Measurements from ENCODE around the gene GPR35.
"Not testable (repeated sequence)": the region's sequence is repeated elsewhere in the genome, so short reads cannot be mapped to it uniquely, and the experiment has no call there.

The GPR35 gene

DNA sequence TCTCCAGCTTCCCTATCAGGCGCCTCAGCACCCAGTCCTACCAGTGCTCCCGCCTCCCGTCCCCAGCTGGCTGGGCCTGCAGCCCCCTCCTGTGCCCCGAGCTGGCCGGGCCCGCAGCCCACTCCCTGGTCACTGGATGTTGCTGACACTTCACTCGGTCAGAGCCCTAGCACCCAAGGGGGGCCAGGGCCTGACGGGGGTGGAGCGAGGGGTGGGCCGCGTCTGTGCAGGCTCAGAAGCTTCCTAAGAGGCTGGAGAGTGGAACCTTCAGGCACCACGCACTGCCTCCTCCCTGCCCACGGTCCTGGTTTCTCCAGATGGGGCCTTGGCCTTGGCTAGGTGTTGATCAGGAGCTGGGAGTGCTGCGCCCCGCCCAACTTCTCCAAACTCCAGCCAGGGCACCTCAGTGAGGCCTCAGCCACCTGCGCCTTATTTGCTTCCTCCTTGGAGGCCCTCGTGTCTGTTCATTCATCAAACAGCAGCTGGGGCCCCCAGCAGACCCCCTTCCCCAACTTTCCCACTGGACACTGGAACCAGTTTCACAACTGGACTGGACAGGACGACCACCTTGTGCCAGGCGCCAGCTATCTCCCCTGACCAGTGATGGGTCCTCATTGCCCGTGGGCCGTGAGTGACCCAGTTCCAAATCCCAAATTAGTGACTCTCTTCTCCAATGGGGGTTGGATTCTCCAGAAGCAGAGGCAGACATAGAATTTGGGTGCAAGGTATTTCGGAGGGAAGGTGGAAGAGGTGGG is 22.0 kb upstream of the GPR35 start:
- no peak for DNase-seq

DNA sequence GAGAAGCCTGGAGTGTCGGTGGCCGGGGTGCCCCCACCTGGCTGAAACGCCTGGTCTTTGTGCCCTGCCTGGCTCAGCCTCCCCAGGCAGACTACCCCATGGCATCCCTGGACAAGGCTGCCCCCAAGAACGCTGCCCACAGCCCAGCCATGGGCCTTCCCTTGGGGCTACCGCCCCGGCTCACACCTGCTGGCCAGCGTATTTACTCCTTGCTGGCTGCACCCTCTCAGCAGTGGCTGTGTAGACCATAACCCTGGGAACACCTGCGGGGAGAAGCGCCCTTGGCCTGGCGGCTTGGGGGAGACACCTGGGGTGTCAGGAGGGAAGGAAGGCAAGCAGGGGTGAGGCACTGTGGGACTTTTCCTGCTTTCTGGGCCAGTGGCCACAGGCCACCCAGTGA is 21.4 kb upstream of the GPR35 start:
- no peak for DNase-seq

DNA sequence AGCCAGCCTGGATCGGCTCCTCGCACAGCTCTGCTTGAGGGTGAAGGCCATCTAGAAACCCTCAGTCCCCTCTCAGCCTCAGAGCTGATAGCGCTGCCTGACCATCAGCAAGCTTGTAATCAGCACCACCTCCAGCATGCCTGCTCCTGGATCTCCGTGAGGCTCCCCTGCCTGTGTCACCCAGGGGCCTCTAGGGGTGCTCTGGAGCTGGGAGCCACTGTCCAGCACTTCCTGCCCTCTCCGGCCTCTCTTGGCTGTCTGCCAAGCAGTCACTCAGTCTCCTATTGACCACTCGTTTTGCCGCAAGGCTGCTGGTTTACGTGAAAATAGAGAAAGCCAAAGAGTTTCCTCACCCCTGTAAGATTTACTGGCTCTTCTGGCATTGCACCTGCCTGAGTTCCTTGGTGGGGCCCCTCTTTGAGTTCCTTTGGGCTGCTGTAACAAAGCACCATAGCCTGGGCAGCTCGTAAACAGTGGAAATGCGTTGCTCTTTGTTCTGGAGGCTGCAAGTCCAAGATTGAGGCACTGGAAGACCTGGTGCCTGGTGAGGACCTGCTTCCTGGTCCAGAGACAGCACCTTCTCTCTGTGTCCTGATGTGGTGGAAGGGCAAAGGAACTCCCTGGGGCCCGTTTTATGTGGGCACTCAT is 20.9 kb upstream of the GPR35 start:
- peak; percentile 50 for DNase-seq

DNA sequence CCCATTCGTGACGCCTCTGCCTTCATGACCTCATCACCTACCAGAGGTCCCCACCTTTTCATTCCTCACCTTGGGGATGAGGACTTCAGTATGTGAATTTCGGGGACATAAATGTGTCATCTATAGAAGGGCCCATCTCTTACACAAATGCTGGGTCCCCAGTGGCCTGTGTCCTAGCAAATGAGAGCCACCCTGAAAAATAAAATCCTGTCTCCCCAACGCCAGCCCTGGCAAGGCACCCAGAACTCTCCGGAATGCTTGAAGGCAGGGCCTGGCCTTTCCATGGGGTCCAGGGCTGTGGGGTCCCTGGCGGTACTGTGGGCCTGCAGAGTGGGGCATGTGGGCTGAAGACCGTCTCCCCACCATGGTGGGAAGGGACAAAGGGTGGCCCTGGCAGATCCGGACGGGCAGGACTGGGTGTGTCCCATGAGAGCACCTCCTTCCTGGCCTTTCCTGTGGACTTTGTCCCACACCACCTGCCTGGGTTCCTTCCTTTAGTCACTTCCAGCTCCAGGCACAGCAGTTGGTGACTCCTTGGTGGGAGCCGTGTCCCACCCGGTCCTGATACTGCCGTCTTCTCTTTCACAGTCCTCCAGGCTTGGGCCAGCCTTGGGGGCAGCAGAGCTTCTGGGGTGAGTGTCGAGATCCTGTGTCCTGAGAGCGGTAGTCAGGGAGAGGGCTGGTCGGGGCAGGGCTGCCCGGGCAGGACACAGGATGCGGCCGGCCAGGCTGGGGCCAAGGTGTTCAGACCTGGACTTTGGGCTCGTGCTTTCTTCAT is 20.2 kb upstream of the GPR35 start:
- no peak for DNase-seq

DNA sequence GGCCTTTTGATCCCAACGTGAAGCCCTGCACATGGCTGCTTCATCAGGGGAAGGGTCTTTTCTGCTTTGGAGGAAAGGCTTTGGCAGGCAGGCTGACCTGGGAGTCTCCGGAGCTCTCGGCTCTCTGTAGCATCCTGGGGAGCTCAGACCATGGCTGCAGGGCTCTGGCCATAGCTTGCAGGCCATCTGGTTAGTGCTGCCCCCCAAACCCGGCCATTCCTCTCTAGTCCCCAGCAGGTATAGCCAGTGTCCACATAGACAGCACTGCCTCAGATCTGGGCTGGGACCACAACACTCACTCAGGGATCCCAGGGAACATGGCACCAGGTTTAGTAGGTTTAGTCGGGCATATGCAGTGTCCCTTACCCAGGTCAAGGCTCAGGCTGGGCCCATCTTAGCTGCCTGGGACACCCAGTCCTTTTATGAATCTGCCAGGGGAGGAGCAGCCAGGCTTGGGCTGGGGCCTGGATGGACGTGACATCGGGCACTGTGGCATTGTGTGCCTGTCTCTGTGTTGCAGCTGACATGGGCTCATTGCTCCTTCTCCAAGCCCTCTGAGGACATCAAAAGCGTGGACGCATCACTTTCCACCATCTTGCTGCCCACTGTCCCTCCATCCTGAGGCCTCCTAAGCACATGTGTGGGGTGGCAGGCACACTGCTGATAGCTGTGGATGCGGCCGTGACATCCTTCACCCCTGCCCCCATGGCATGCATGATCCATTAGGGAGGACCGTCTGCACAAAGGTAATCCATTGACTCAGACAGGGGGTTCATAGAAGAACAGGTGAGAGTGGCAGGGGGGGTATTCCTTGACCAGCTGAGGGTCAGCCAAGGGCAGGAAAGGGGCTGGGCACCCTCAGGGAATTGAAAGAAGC is 19.2 kb upstream of the GPR35 start:
- no peak for DNase-seq

DNA sequence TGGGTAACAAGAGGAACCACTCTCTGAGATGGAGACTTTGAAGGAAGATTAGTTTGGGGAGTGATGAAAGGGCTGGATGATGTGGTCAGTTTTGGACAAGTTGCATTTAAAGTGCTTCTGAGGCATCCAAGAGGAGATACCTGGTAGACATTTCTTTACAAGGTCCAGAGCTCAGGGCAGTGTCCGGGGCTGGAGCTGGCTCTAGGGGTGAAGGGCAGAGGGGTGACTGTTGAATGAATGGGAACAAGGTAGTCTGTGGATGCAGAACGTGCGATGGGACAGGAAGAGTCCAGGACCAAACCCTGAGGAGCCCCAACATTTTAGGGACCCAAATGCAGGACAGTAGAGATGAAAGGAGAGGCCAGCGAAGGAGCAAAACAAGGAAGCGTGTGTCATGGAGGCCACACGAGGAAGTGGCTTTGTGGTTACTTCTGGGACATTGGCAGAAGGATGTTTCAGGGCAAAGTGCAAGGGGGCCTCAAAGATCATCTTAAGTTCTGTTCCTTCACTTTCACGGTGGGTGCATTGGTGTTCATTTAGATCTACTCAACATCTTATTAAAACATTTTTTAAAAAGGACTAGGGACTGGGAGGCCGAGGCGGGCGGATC is 13.6 kb upstream of the GPR35 start:
- DNase-seq: no peak

DNA sequence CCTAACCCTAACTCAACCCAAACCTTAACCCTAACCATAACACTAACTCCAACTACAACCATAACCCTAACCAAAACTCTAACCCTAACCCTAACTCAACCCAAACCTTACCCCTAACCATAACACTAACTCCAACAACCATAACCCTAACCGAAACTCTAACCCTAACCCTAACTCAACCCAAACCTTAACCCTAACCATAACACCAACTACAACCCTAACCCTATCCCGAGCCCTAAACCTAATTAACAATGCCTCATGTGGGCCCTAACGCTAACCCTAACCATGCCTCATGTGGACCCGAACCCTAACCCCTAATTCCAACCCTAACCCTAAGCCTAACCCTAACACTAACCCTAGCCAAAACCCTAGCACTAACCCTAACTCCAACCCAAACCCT is 11.5 kb upstream of the GPR35 start:
- DNase-seq: no peak

DNA sequence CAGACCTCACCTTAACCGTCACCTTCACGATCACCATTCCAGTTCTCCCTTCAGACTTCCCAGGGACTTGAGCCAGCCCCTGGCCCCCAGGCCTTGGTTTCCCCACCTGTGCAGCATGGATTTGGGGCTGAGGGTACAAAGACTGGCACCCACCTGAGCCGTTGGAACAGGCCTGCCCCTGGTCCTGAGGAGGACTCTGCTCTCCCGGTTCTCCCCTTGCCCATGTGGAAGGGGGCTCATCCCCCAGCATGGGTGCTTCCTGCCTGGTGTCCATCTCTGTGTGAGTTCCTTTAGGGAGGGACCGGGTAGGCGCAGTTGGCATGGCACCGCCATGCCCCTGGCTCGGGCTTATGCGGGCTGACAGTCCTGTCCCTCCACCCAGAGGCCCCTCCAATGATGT is 10.9 kb upstream of the GPR35 start:
- DNase-seq: no peak

DNA sequence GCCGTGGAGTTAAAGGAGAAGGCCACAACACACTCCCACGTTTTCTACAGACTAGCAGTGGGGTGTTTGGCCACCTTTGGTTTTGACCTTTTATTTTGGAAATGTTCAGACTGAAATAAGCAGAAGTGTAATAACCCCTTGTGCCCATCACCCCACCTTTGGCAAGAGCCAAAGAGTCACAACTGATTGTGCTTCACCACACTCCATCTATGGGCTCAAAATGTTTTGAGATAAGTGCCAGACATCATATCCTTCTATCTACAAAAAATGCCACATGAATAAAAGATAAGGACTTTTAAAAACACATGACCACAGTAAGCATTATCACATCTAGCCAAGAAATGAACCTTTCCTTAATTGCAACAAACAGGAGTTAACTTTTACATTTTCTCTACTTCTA is 9.9 kb upstream of the GPR35 start:
- DNase-seq: no peak

DNA sequence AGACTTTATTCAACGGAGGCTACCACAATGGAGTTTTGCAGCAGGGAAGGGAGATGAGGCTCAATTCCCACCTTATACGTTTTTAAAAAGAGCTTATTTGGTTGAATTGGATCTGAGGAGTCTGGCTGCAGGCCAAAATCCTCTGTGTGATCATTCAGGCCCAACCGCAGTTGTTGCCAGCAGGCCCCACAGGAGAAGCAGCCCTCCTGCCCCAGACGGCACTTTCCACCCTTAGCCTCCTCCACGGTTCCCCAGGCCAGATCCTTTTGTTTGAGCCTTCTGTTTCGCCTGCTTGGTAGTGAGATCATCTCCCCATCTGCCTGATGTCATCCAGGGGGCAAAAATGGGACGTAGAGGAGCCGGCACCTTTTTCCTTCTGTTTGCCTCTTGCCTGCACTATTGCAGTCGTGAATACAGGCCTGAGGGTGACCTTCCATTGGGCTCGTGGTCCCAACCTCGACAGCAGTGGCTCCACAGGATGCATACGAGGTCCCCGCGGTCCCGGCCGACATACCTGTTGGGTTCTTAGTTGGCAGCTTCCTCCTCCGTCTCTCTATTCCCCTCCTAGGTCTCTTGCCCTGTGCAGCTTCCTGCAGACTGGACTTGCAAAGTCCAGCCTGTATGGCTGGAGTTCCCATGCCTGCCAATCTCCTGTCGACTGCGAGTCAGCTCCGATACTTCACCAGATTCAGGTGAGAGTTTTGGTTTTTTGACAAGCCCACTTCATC is 9.3 kb upstream of the GPR35 start:
- no peak for DNase-seq

DNA sequence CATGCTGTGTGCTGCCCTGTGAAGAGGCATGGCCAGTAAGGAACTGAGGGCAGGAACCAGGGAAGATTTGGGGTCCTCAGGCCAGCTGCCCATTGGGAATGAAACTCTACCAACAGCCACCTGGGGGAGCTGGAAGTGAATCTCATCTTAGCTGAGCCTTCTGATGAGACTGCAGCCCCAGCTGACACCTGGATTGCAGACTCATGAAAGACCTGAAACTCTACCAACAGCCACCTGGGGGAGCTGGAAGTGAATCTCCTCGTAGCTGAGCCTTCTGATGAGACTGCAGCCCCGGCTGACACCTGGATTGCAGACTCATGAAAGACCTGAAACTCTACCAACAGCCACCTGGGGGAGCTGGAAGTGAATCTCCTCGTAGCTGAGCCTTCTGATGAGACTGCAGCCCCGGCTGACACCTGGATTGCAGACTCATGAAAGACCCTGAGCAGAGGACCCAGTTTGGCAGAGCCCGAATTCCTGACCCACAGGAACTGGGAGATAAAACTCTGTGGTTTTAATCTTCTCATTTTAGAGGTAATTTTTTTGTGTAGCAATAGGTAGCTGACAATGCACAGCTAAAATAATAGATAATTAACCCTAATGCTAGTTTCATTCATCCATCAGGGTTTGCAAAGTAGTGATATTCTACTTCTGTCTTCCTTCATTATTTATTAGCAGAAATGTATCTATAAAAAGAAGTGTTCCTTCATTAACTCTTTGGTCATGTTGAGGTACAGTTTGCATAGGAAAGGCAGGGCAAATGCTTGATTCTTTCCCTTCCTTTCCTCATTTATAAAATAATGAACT is 8.2 kb upstream of the GPR35 start:
- not testable (repeated sequence) for DNase-seq

DNA sequence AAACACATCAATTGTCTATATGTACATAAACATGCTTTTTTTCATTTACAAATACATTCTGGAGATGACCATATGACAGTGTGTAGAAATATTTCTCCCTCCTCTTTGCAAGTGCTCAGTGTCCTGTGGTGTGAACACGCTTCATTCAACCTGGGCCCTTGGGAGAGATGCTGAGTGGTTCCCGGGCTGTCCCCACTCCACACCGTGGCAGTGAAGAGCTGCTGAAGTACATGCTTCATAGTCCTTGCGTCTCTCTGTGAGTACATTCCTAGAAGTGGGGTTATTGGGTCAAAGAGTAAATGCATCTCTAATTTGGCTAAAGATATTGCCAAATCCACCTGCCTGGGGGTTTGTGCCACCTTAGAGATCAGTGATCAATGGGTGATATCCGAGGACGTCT is 6.5 kb upstream of the GPR35 start:
- DNase-seq: no peak

DNA sequence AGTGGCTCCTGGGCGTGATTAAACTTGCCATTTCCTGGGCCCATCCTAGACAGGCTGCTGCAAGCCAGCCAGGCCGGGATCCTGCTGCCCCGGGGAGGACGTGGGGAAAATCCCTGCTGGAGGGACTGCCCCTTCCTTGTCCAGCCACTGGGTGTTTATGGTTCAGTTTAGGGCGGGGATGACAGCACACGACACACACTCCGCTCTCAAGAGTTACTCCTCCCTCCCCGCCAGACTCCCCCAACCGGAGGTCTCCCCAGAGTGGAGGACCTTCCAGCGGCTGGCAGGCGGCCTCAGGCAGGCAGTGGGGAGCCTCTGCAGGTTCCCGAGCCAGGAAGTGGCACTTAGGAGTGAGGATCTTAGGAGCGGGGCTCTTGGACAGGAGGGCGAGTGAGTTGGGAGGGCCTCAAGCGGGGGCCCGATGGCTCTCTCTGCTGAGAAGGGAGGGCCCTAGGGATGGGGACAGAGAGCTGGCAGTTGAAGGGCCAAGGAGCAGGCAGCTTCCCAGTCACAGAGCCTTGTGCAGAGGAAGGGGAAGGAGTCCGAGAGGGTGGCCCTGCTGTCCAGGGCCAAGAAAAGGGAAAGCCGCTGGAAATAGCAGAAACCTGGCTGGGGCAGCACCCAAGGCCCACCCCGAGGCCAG is 5.7 kb upstream of the GPR35 start:
- no peak for DNase-seq

DNA sequence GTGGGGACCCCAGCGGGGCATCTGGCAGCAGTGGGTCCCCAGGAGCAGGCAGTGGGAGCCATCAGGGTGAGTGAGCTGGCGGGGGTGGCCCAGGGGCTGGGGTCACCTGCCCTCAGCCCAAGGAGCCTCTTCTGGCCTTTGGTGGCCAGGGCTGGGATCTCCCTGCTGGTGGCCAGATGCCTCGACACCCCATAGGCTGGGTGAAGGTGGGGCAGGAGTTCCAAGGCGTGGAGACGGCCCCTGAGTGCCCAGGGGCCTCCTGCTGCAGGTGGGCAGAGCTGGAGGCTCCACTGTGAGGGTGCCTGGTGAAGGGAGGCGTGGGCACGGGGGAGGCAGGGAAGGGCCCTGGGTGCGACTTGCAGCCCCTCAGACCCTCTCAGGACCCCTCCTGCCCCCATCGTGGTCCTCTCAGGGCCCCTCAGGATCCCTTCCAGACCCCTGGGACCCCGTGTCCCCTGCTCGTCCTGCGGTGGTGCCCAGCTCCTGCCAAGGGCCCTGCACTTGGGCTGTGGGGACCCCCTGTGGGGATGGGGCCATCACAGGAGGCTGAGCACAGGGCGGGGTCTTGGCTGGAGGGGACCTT is 5.0 kb upstream of the GPR35 start:
- DNase-seq: no peak

DNA sequence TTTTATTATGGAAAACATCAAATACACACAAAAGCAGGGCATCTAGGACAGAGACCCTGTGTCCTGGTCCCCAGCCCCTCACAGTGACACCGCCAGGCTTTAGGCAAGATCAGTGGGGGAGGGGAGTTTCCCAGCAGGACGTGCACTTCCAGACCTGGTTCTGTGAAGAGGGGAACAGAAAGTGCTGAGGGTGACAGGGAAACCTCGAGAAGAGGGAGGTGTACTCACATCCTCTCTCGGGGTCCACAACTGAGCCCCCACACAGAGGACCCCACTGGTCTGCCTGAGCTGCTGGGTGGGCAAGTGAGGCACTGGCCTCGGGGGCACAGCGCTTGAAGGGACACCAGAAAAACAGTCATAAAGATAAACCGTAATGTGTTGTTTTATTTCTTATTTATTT is 4.4 kb upstream of the GPR35 start:
- DNase-seq: no peak

DNA sequence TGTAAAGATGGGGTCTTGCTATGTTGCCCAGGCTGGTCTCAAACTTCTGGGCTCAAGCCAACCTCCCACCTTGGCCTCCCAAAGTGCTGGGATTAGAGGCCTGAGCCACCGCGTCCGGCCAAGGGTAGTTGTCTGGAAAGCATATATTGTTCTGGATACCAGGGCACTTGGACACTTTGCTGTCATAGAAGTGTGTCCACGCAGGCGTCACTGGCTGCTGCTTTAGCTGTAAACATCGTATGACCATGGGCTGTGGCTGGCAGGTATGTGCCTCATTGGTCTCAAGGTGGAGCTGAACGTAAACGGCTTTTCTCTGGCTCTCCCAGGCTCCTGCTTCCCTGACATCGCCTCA is 3.2 kb upstream of the GPR35 start:
- no peak for DNase-seq

DNA sequence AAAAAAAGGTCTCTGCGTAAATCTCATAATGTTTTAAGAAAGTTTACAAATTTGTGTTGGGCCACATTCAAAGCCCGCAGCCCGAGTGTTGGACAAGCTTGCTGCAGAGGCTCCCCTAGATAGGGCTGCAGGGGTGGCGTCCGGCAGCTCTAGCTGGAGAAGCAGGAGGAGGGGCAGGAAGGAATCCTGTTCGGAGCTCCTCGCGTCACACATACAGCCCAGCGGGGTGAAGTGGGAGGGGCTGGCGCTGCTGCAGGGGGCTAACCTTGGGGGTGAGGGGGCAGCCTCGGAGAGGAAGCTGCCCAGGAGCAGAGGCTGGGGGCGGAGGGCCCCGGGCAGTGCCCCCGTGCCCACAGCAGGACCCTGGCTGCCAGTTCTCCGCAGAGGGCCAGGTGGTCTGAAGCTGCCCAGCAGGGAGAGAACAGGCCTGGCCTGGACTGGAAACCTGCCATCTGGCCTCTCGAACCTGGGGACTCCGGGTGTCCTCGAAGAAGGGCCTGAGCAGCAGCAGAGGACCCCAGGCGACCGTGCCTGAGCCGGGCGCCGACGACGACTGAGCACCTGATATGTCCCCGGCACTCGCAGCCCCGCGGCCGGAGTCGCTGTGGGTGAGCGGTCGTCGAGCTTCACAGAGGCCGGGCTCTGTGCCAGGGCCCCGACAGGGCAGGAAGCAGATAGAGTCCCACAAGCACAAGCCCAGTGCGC is 2.6 kb upstream of the GPR35 start:
- DNase-seq: peak; percentile 69

DNA sequence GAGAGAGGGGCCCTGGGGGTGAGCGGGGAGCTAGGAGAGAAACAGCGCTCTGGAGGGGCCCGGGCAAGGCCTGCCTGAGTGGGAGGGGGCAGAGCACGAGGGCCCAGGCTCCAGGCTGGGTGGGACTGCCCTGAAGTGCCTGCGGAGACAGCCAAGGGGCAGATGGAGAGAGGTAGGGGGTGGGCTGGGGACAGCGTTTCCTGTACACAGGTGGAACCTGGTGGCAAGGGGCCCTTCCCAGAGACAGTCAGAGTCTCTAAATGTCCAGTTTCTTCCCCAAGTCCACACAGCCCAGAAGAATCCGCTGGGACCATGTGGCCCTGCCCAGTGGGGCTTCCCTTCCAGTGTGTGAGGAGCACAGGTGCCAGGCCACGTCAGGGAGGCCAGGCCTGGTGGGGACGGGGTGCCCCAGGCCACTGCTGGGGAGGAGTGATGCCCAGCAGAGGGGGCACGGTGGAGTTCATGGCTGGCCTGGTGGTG is 1.7 kb upstream of the GPR35 start:
- DNase-seq: no peak
